GM18502 (cell line): ENCODE data around the gene HADH.
"Not testable (repeated sequence)": the region's sequence is repeated elsewhere in the genome, so short reads cannot be mapped to it uniquely, and the experiment has no call there.

Experiments used
- ATAC-seq: cut with Tn5 transposase; IDR thresholded peaks from one replicate; pipeline ENCODE4 v1.9.1; 2021; ENCODE audit warnings: mild to moderate bottlenecking; ENCODE audit not compliant: unreplicated experiment, poor library complexity

HADH gene

GRCh38 chr4:107989537-107990386 is at the start of gene HADH:
TSS of gene HADH (plus strand) at chr4:107989889. CDS start at chr4:107989933, 44 bp downstream.
- ATAC-seq = peak; percentile 97

- no peak for ATAC-seq
These were observed 43.9 kb upstream of the HADH start for GRCh38 chr4:107945809-107946208.

- no peak for ATAC-seq
These were observed 38.7 kb upstream of the HADH start for GRCh38 chr4:107950746-107951540.

- no peak for ATAC-seq
These were observed 38.1 kb upstream of the HADH start for GRCh38 chr4:107951551-107951950.

GRCh38 chr4:107956011-107956410 is 33.7 kb upstream of the HADH start:
- no peak for ATAC-seq

GRCh38 chr4:107966903-107967302 is 22.8 kb upstream of the HADH start:
- ATAC-seq = no peak

- ATAC-seq = not testable (repeated sequence)
These were observed 22.2 kb upstream of the HADH start for GRCh38 chr4:107967519-107967918.

- ATAC-seq = not testable (repeated sequence)
These were observed 21.8 kb upstream of the HADH start for GRCh38 chr4:107967921-107968320.

- ATAC-seq = no peak
These were observed 19.5 kb upstream of the HADH start for GRCh38 chr4:107970063-107970798.

- ATAC-seq = no peak
These were observed 17.1 kb upstream of the HADH start for GRCh38 chr4:107972605-107973004.

GRCh38 chr4:107974523-107974922 is 15.2 kb upstream of the HADH start:
- no peak for ATAC-seq

- ATAC-seq = no peak
These were observed 12.2 kb upstream of the HADH start for GRCh38 chr4:107977482-107977881.

- no peak for ATAC-seq
These were observed 11.6 kb upstream of the HADH start for GRCh38 chr4:107977966-107978705.

- no peak for ATAC-seq
These were observed 10.8 kb upstream of the HADH start for GRCh38 chr4:107978716-107979451.

- no peak for ATAC-seq
These were observed 1.6 kb upstream of the HADH start for GRCh38 chr4:107987916-107988762.

- ATAC-seq = no peak
These were observed 990 bp upstream of the HADH start for GRCh38 chr4:107988763-107989035.

- peak; percentile 20 for ATAC-seq
These were observed 540 bp upstream of the HADH start for GRCh38 chr4:107989162-107989536.

GRCh38 chr4:107991945-107992630 is 2.4 kb downstream of the HADH start:
- no peak for ATAC-seq
